HG03039 (cell line): ENCODE data around the gene VWA2.

Source experiments
- ATAC-seq: cut with Tn5 transposase; IDR thresholded peaks from one replicate; pipeline ENCODE4 v1.9.1; 2021; ENCODE audit warnings: mild to moderate bottlenecking, moderate library complexity; ENCODE audit not compliant: unreplicated experiment

The VWA2 gene

GRCh38 chr10:114239117-114239993 is at the start of gene VWA2:
VWA2 (plus strand) TSS chr10:114239254; CDS start chr10:114248714, 9,460 bp downstream.
- ATAC-seq, result no peak

- ATAC-seq, result no peak
These were observed 49.4 kb upstream of the VWA2 start for GRCh38 chr10:114189700-114190099.

GRCh38 chr10:114195079-114195478 is 44.0 kb upstream of the VWA2 start:
- ATAC-seq, result peak; percentile 95

GRCh38 chr10:114199239-114199638 is 39.8 kb upstream of the VWA2 start:
- no peak for ATAC-seq

- ATAC-seq, result no peak
These were observed 36.2 kb upstream of the VWA2 start for GRCh38 chr10:114202812-114203211.

GRCh38 chr10:114206902-114207301 is 32.2 kb upstream of the VWA2 start:
- ATAC-seq, result no peak

- no peak for ATAC-seq
These were observed 31.7 kb upstream of the VWA2 start for GRCh38 chr10:114207349-114207748.

- ATAC-seq, result no peak
These were observed 30.7 kb upstream of the VWA2 start for GRCh38 chr10:114208351-114208750.

GRCh38 chr10:114212153-114212552 is 26.9 kb upstream of the VWA2 start:
- ATAC-seq, result no peak

- no peak for ATAC-seq
These were observed 24.0 kb upstream of the VWA2 start for GRCh38 chr10:114215033-114215432.

GRCh38 chr10:114220281-114220680 is 18.8 kb upstream of the VWA2 start:
- ATAC-seq, result no peak

GRCh38 chr10:114221235-114221634 is 17.8 kb upstream of the VWA2 start:
- no peak for ATAC-seq

- ATAC-seq, result no peak
These were observed 16.0 kb upstream of the VWA2 start for GRCh38 chr10:114223066-114223465.

- ATAC-seq, result no peak
These were observed 10.9 kb upstream of the VWA2 start for GRCh38 chr10:114228156-114228555.

- ATAC-seq, result no peak
These were observed 6.4 kb upstream of the VWA2 start for GRCh38 chr10:114232561-114233176.

- no peak for ATAC-seq
These were observed 5.6 kb upstream of the VWA2 start for GRCh38 chr10:114233482-114233881.

- no peak for ATAC-seq
These were observed 4.9 kb upstream of the VWA2 start for GRCh38 chr10:114234132-114234531.

- ATAC-seq, result no peak
These were observed 916 bp downstream of the VWA2 start for GRCh38 chr10:114239994-114240345.

GRCh38 chr10:114242235-114242634 is 3.2 kb downstream of the VWA2 start:
- ATAC-seq, result no peak

- ATAC-seq, result no peak
These were observed 4.6 kb downstream of the VWA2 start for GRCh38 chr10:114243661-114244060.

- ATAC-seq, result no peak
These were observed 5.1 kb downstream of the VWA2 start for GRCh38 chr10:114244126-114244525.

- ATAC-seq, result no peak
These were observed 6.2 kb downstream of the VWA2 start for GRCh38 chr10:114245121-114245791.
